NCI-H82 treated with DMSO at 0.1 percent for 48 hours (cell line): Measurements from ENCODE around the gene SORCS2.

Source experiments
- DNase-seq: peaks from one replicate; lab custom pipeline; 2025; ENCODE audit not compliant: unreplicated experiment; lab: John Stamatoyannopoulos, UW

Gene SORCS2

DNA sequence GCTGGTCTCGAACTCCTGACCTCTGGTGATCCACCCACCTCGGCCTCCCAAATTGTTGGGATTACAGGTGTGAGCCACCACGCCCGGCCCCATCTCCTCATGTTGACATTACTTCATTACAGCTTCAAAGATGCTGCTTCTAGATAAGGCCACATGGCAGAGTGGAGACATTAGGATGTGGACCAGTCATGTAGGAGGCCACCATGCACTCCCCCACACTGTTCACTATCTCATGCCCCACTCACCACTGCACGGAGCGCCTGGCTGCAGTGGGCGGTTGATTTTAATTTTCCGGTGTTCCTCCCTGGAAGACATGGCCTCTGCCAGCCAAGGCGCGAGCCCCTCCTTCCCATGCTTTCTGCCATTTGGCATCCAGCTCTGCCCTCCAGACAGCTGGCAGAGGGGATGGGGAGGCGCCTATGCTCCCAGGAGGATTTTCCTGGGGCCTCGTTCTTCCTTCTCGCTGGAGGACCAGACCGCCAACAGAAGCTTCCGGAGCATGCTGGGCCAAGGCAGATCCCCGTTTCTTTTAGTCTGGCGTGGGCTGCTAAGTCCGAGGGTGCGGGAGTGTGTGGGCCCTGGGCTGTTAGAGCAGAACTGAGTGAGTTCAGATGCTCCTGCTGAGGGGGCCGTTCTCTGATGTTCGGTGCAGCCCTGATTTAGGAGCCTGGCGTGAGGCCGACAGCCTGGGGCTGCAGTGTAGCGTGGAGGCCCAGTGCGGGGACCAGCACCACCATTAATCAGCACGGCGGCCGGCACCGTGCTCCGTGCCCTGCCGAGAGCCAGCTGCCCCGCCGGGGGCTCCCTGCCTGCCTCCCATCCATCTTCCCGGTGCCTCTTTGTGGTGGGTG is 93.1 kb downstream of the SORCS2 start:
- no peak for DNase-seq

DNA sequence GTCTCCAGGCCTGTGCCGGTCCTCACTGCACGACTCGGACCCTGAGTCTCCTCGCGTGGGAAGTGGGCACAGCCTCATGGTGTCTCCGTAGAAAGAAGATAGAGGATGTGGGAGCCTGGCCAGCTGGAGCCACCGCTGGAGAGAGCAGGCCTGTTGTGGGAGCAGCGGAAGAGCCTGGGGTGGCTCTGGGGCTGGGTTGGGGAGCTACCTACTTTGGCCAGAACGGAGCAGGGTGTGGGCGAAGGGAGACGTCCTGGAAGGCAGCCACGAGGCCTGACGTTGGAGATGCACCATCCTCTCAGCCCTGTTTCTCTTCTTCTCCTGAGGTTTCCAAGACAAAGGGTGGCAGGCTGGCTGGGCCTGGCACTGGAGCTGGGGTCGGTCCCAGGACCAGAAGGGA is 93.8 kb downstream of the SORCS2 start:
- no peak for DNase-seq

DNA sequence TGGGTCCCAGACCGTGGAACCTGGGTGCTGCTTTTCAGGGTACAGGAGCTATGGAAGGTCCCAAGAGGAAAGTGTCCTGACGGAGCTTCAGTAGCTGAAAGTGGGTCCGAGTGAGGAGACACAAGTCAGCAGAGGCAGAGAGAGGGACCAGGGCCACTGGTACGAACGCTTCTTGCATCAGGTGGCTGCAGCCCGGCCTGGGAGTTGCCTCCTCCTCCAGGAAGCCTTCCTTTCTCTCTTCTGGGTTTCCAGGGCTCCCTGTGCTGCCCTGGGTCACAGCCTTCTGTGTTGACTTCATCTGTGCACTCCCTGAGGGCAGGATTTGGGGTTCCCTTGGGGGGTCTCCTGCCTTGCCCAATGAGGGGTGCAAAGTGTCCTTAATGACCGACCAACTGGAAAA is 94.5 kb downstream of the SORCS2 start:
- DNase-seq, result no peak

DNA sequence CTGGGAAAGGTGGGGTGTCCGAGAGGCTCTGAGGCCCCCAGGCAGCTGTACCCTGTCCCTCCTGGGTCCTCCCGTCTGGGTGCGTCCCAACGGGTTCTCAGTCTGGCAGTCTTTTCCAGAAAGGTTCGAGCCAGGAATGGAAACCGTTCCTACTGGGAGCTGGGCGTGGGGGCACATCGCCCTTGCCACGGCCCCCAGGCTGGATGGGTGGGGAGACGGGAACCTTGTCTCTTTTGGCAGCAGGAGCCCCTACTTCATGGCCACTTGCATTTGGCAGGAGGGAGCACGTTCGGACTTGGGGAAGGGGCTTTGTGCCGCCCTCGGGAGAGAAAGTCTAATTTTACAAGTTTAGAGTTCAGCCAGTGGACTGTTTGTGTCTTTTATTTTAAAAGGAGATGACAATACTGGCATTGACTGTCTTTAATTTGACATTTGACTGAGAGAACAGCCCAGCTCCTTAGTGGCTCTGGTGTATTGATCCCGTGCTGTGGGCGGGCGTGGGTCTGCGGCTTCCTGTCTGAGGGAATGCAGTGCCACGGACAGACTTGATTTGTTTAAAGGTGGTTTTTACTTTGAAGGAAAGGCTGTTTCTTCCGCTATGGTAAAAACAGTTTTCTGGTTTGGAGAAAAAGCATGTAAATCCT is 95.1 kb downstream of the SORCS2 start:
- DNase-seq, result no peak

DNA sequence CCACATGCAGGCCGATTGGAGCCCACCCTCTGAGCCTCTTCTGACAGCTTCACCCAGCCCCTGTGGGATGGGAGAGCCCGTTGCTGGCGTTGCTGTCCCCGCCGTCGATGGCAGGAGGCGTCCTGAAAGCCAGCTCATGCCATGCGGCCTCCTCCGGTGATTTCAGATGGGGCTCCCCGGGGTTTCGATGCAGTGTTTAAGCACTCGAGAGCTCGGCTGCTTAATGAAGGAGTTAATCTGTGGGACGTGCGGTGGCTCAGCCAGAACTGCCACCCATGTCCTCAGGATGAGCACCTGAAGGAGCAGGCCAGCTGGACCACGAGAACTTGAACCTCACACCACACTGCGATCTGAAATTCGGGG is 95.6 kb downstream of the SORCS2 start:
- no peak for DNase-seq

DNA sequence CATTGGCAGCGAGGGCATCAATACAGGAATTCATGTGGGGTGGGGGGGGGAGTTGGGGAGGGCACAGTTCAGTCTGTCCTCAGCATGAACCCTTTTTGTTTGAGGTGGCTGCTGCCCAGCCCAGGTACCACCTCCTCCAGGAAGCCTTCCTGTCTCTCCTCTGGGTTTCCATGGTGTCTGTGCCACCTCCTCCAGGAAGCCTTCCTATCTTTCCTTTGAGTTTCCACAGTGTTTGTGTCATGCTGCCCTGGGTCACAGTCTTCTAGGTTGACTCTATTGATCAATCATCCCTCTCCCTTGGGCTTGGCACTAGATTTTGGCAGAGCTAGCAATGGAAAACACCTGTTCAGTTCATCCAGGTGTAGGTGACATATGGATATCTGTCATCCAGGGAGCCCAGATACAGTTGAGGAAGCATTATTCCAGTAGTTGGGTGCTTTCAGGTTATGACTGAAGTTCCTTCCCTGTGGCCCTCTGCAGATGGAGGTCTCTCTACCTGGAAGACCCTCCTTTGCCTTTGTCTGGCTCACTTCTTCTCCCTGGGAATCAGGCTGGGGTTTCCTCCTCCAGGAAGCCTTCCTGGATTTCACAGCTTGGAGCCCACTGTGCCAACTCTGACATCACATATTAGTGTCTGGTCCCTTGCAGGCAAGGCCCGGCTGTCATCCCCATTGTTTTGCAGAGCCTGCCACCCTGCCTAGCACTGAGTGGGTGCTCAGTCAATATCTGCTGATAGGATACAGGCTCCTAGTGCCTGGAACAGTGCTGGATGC is 96.6 kb downstream of the SORCS2 start:
- DNase-seq, result no peak

DNA sequence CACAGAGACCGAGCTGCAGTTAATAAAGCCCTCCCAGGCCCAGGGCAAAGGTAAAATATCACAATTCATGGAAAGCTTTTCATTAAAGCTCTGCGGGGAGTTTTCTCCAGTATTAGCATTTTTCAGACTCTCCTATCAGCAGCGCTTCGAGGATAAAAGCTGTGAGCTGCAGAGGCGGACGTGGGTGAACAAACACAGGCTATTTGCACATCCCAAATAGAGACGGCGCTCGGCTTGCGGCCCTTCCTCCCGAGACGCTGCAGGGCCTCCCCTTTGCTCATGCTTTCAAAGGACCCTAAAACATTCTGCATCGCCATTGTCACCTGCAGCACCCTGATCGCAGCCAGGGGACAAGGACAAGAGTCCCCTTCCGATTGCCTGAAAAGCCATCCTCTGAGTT is 97.3 kb downstream of the SORCS2 start:
- no peak for DNase-seq

DNA sequence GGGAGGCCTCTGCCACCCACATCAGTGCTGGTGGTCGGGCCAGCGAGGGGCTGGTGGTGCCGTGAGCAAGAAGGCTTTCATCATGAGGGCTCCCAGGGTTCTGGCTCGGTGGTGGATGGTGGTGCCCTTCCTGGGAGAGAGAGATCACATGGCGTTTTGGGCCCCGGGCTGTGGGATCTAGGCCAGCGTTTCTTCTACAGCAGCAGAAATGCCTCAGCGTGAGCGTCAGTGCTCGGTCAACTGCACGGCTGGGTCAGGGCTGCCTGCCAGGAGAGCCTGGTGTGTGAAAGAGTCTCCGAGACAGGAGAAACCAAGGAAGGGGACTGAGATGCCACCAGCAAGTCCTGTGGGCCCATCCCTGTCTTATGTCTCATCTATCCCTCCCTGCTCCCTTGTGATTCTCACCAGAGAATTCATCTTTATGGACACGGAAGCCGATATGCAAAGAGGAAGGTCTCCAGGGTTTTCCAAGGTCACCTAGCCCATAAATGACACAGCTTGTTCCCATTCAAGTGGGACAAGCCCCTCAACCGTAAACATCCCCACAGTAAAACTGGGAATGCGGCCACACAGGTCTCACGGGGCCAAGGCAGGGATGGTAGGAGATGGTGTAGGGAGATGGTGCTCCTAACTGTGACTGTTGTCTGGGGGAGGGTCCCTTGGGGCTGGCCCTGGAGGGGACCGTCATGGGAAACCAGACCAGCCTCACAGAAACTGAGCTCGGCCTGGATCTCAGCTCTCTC is 99.2 kb downstream of the SORCS2 start:
- DNase-seq, result no peak

DNA sequence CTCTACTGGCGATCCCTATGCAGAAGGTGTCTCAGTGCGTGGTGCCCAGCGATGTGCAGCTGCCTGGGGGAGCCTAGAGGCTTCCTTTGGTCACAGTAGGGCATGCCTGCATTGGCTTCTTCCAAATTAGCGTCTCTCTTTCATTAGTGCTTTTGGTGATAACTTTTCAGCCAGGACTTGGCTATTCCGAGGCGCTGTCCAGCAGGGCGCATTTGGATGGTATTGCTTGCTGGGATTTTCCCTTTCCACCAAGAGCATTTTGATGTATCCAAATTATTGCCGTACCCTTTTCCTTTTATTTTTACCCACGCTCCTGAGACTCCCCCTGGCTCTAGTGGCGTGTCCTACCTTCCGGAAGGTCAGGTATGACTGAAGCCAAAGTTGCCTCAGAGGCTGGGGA is 101.4 kb downstream of the SORCS2 start:
- no peak for DNase-seq

DNA sequence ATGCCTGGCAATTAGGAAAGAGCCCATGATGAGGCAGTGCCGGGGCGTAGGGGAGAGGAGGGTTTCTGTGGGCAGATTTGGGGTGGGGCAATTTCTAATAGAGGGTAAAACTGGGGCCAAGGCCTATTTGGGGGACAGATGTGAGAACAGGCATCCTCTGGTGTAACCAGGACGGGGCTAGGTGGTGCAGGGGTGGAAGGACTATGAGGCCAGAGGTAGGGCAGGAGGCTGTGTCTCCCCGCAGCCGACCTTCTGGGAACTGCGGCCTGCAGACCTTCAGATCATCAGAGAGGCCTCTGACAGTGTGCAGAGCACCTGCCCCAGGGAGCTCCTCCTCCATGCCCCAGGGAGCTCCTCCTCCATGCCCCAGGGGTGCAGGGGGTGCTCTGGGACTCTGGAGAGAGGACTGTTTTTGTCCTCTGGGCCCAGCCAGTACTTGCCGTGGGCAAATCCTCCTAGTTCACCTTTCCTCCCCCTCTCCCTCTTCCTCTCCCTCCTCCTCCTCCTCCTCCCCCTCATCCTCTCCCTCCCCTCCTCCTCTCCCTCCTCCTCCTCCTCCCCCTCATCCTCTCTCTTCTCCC is 101.9 kb downstream of the SORCS2 start:
- no peak for DNase-seq

DNA sequence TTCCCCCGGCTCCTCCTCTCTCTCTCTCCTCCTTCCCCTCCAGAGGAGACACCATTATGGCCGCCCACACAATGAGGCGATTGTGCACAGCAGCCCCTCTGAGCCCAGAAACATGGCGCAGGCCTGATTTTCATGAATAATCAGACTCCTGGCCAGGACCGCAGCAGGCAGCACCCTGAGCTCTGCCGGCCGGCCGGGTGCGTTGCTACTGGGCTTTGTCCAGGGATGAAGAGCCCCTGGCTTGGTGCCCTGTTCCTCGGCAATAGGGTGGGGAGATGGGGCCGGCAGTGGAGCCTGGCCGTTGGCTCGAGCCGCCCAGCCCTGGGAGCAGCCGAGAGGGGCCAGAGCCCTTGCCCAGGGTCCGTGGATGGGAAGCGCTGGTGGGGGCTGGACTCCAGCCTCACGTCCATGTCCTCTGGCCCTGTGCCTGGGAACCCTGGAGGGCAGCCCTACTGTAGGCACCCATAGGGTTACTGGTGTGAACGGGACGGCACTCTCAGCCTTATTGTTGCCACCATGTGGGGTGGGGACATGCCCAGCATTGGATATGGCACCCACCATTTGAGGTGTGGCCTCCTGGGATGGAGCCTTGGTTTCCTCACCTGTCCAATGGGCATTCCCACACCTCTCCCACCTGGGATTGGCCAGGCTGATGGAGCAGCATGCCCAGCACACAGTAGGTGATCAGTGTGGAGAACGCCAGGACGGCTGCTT is 103.0 kb downstream of the SORCS2 start:
- no peak for DNase-seq

DNA sequence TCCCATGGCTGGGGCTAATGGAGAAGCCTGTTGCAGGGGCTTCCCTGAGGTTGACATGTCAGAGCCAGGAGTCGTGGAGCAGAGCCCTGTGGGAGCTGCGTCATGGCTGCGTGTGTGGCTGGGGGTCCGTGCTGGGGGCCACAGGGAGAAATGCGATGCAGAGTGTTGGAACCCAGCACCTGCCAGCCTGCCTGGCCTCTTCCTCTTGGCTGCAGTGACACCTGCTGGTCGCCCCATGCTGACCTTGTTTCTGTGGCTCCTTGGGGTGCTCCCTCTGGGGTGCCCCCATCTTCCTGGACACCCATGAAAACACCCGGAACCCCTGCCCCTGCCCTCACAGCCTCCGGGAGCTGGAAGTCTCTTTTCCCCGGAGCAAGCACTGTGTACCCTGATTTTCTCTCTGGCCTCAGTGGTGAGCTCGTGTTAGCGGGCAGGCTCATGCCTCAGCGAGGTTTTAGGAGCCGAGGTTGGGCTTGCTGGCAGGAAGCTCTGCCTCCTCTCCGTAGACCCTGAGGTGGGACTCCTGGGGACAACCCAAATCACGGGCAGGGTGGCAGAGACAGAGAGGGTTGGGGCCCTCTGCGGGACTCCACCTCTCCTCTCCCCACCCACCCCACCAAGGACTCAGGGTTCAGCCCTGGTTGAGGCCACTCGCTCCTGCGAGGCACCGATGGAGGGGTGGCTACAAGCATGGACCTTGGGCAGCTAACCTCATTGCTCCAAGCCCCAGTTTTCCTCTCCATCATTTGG is 103.7 kb downstream of the SORCS2 start:
- DNase-seq, result no peak

DNA sequence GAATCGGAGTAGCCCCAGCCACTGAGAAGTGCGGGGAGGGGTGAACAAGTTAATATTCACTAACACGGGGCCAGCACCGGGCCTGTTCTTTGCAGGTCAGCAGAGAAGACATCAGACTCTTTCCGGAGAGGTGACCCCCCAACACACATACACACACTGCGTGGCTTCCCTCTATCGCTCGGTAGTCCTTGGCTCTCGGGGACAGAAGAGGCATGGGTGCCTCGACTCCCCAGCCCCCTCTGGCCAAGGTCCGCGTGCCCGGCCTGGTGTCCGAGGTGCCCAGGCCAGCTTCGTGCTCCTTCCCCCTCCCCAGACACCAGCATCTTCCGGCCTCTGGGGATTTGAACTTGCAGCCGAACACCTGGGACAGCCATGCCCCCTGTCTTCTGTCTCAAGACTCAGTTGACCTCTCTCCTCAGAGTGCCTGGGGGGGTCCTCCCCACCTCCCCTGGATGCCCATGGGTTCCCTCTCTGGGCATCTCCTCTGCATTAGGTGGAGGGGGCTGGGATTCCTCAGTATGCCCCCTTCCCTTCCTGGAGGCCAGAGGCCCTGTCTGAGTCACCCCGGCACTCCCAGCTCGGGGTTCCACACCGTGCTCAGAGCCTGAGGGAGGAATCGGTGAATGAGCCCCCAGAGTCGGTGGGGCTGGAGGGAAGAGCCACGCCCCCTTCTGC is 104.5 kb downstream of the SORCS2 start:
- no peak for DNase-seq

DNA sequence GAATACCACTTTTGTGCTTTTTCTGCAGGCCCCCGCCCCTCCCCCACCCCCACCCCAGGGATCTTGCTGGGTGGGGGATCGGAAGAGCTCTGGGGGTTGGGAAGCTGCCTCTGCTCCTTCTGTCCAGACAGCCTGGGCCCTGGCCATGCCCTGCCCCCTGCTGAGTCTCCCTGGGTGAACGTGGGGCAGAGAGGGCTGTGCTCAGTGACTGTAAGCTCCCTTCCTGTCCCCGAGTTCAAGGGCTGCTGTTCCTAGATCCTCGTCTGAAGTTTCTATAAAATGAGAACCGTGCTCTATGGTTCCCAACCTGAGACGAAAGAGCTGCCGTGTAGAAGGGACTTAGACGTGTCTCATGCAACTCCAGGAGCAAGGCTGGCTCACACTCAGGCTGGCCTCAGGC is 105.0 kb downstream of the SORCS2 start:
- DNase-seq, result no peak

DNA sequence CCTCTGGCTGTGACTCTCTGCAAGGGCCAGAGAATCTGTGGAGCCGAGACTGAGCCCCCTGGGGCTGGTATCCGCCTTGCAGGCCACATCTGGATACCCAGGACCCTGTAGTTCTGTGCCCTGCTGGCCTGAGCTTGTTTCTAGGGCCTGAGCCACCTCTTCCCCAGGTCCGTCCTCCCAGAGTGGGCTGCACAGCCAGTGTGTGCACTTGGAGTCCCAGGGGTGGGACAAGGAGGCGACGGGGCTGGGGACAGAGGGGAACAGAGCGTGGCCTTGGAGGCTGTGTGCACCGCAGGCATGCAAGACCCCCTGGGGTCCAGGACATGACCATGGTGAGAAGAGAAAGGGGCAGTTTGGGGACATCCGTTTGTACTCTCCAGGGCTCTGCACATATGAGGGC is 105.5 kb downstream of the SORCS2 start:
- DNase-seq, result no peak

DNA sequence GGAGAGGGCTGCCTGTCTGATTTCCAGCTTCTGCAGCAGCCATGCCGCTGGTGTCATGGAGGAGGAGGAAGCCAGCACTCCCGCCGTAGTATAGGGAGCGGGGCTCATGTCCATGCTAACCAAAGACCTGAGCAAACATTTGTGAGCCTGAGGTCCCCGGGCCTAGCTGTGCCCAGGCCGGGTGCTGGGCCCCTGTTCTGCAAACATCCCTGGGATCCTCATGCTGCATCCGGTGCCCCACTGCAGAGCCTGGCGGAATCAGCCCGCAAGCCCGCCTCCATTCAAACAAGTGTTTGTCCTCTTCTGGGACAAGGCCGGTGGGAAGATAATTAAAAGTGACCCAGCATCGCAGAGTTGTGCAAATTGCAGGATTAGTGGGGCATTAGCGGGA is 106.3 kb downstream of the SORCS2 start:
- DNase-seq, result no peak

DNA sequence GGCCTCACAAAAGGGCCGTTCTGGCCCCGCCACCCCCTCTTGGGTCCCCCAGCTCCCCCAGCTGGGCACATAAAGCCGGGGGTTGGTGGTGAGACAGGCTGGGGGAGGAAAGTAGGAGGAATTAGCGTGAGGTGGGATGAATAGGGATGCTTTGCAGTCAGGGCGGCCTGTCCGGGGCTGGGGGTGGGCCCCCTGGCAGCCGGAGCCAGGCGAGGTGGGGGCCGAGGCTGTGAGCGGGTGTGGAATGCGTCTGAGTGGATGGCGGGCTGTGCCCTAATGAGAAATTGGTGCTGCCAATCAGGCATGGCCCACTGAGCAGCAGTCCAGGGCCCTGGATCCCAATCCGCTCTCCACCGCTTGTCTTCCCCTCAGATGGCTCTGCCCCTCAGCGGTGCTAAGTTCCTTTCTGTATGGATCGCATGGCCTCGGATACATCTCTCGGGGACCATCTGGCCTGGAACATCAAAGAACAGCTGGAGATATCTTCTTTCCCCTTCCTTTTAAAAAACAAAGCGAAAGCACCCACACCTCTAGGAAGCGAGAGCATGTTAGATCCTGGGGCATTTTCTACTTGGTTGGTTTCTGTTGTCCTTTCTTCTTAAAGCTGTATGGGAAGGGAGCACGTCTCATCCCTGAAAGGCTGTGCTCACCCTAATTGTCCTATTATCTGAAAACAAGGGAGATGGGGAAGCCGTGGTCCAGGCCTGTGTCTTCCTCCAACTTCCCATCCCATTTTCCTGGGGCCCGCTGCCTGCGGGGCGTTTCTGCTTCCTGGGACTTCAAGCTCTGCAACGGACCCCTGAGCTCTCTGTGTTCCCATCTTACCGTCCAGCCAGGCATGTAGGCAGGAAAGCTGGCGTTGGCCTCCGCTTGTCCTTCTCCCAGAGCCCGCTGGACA is 106.9 kb downstream of the SORCS2 start:
- DNase-seq, result no peak
